Mucosa of rectum (tissue), 2 donors: ENCODE measurements around the gene ZNF718.
"Not testable (repeated sequence)": the region's sequence is repeated elsewhere in the genome, so short reads cannot be mapped to it uniquely, and the experiment has no call there.

ENCODE experiments used
- H3K27ac ChIP-seq, 2 donors: one replicate each; pipeline ENCODE4 v1.7.0; 2013; ENCODE audit warnings: inconsistent platforms in 2 of 2, low read depth in 2 of 2, low read length in 2 of 2
- H3K27me3 ChIP-seq, 2 donors: one replicate each; pipeline ENCODE4 v1.7.0; 2013; ENCODE audit warnings: low read length in 2 of 2; ENCODE audit not compliant: control insufficient read depth in 2 of 2, insufficient read depth in 2 of 2
- H3K36me3 ChIP-seq, 2 donors: one replicate each; pipeline ENCODE4 v1.7.0; 2013; ENCODE audit warnings: low read length in 2 of 2; ENCODE audit not compliant: control insufficient read depth in 2 of 2, insufficient read depth in 2 of 2
- H3K4me1 ChIP-seq, 2 donors: one replicate each; pipeline ENCODE4 v1.7.0; 2013; ENCODE audit warnings: low read length in 2 of 2, mild to moderate bottlenecking in 1 of 2; ENCODE audit not compliant: control insufficient read depth in 2 of 2, insufficient read depth in 2 of 2
- H3K4me3 ChIP-seq, 2 donors: one replicate each; pipeline ENCODE4 v1.7.0; 2013; ENCODE audit warnings: low read length in 2 of 2
- H3K9ac ChIP-seq, 2 donors: one replicate each; pipeline ENCODE4 v1.7.0; 2013; ENCODE audit warnings: low read length in 2 of 2, low read depth in 1 of 2, mild to moderate bottlenecking in 1 of 2
- H3K9me3 ChIP-seq, 2 donors: one replicate each; pipeline ENCODE4 v1.7.0; 2013; ENCODE audit warnings: low read length in 2 of 2; ENCODE audit not compliant: control insufficient read depth in 2 of 2
- donor health status: healthy.
- donor health status: Normal muscosa, but diverticular disease.

ZNF718 gene

GRCh38 chr4:146621-147020 is 22.3 kb downstream of the ZNF718 start:
- peaks cover 0 to 30% of the 10 kb centered on the region in 2 donors for H3K36me3 ChIP-seq
- H3K9me3 ChIP-seq = peaks cover 41 to 42% of the 10 kb centered on the region in 2 donors
- no peak overlapping the region for H3K27ac ChIP-seq
- peak overlapping the region in 1 of 2 donors; percentile 22 for H3K4me3 ChIP-seq
- no peaks in the 10 kb centered on the region for H3K4me1 ChIP-seq
- no peaks in the 10 kb centered on the region for H3K27me3 ChIP-seq
- H3K9ac ChIP-seq = no peak overlapping the region

DNA sequence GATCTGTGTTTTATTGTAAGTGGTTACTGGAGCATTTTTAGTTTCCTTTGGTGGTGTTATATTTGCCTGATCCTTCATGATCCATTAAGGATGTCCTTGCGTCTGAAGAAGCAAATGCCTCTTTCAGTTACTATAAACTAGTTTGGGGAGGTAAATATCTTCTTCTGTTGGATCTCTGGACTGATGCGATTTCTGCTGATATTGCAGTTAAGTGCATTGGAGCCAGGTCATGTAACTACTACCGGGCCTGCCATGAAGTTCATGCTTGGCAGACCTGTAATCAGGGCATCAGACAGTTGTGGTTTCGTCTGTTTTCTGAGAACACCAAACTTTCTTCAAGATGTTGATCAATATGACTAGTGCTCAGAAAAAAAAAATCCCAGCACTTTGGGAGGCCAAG is 22.9 kb downstream of the ZNF718 start:
- no peak overlapping the region for H3K9ac ChIP-seq
- H3K27ac ChIP-seq = no peak overlapping the region
- H3K27me3 ChIP-seq = no peaks in the 10 kb centered on the region
- H3K4me1 ChIP-seq = no peaks in the 10 kb centered on the region
- H3K9me3 ChIP-seq = peaks cover 38 to 41% of the 10 kb centered on the region in 2 donors
- H3K4me3 ChIP-seq = no peak overlapping the region
- H3K36me3 ChIP-seq = peaks cover 0 to 25% of the 10 kb centered on the region in 2 donors

DNA sequence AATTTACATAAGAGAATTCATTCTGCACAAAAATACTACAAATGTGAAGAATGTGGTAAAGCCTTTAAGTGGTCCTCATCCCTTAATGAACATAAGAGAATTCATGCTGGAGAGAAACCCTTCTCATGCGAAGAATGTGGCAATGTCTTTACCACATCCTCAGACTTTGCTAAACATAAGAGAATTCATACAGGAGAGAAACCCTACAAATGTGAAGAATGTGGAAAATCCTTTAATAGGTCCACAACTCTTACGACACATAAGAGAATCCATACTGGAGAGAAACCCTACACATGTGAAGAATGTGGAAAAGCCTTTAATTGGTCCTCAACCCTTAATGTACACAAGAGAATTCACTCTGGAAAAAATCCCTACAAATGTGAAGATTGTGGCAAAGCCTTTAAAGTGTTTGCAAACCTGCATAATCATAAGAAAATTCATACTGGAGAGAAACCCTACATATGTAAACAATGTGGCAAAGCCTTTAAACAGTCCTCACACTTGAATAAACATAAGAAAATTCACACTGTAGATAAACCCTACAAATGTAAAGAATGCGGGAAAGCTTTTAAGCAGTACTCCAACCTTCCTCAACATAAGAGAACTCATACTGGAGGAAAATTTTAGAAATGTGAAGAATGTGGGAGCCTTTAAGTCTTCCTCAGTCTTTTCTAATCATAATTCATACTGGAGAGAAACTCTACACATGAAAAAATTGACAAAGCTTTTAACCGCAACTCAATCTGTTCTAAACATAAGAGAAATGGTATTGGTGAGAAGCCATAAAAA is 37.4 kb downstream of the ZNF718 start:
- Histone ChIP-seq H3K9ac (no peak overlapping the region), H3K27ac (no peak overlapping the region), H3K9me3 (peaks cover 35 to 41% of the 10 kb centered on the region in 2 donors), H3K4me3 (peak overlapping the region in 1 of 2 donors; percentile 31), H3K4me1 (no peaks in the 10 kb centered on the region), H3K36me3 (peaks cover 5 to 8% of the 10 kb centered on the region in 2 donors), H3K27me3 (no peaks in the 10 kb centered on the region)

DNA sequence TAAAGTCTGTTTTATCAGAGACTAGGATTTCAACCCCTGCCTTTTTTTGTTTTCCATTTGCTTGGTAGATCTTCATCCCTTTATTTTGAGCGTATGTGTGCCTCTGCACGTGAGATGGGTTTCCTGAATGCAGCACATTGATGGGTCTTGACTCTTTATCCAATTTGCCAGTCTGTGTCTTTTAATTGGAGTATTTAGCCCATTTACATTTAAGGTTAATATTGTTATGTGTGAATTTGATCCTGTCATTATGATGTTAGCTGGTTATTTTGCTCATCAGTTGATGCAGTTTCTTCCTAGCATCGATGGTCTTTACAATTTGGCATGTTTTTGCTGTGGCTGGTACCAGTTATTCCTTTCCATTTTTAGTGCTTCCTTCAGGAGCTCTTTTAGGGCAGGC is 45.3 kb downstream of the ZNF718 start:
- H3K27ac ChIP-seq, H3K9ac ChIP-seq, H3K36me3 ChIP-seq, H3K27me3 ChIP-seq, H3K4me3 ChIP-seq, H3K4me1 ChIP-seq: not testable (repeated sequence)
- H3K9me3 ChIP-seq = peaks cover 17 to 34% of the 10 kb centered on the region in 2 donors

- not testable (repeated sequence) for H3K36me3 ChIP-seq, H3K4me1 ChIP-seq, H3K27ac ChIP-seq, H3K27me3 ChIP-seq, H3K9ac ChIP-seq
- Histone ChIP-seq H3K9me3 (peaks cover 22 to 39% of the 10 kb centered on the region in 2 donors), H3K4me3 (peak overlapping the region in 1 of 2 donors; percentile 13)
These were observed 47.0 kb downstream of the ZNF718 start for GRCh38 chr4:171318-171717.

DNA sequence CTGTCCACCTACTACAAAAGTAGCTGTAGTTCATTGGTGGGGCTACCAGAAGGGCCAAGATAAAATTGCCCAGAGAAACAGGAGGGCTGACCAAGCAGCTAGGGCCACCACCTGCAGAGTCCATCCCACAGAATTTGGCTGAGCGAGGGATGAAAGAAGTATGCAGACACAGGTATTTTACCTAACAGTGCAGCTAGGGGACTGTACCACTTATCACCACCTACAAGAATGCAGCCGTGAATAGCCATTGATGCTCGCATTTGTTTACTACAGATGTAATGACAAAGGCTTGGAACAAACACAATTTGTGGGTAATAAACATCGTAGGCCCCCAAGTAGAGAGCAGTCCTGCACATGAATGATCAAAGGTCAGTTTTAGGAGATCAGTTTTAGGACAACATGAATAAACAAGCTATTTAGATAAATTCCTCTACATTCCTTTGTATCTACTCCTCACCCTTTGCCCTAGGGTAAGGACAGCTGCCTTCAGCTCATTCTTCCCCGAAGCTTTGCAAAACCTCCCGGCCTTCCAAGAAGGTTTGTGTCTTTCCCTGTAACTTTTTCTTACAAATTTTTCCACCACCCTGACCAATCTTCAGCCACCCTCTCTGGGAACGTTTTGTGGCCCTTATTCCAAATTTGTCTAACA is 49.5 kb downstream of the ZNF718 start:
- H3K9me3 ChIP-seq = peaks cover 27 to 52% of the 10 kb centered on the region in 2 donors
- H3K4me1 ChIP-seq = no peaks in the 10 kb centered on the region
- H3K27ac ChIP-seq = no peak overlapping the region
- no peak overlapping the region for H3K9ac ChIP-seq
- no peak overlapping the region for H3K4me3 ChIP-seq
- peaks cover 0 to 2% of the 10 kb centered on the region in 2 donors for H3K36me3 ChIP-seq
- no peaks in the 10 kb centered on the region for H3K27me3 ChIP-seq

DNA sequence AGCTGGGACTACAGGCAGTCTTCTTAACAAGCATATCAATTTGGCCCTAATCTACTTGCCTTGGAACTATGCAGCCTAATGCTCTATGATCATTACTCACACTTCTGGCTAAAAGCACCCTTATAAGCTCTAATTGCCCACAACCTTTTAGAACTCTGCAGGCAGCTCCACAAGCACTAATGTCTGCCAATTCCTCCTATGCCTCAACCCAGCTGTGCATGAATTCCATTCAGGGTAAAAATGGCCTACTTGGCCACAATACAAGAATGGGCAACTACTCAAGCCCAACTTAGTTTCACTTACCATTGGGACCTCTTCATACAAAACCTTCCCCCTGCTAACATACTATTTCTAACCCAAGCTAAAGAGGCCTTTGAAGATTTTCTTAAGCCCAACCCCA is 51.7 kb downstream of the ZNF718 start:
- peaks cover 0 to 2% of the 10 kb centered on the region in 2 donors for H3K36me3 ChIP-seq
- no peak overlapping the region for H3K4me3 ChIP-seq
- H3K27me3 ChIP-seq = no peaks in the 10 kb centered on the region
- H3K9me3 ChIP-seq = peaks cover 33 to 55% of the 10 kb centered on the region in 2 donors
- H3K27ac ChIP-seq = no peak overlapping the region
- no peaks in the 10 kb centered on the region for H3K4me1 ChIP-seq
- no peak overlapping the region for H3K9ac ChIP-seq

DNA sequence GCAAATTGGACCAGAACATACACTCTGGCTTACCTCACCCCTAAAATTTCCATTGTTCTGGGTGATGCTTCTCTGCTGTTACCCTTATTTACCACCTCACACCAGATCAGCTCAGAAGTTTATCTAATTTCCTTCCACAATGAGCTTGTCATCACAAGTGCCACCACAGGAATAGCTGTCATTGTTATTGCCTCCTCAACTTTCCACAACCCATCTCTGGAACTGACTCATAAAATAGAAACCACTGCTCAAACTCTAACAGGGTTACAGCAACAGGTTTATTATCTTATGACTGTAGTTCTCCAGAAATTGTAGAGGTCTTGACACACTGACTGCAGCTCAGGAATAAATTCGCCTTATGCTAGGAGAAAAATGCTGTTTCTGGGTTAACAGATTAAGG is 52.7 kb downstream of the ZNF718 start:
- Histone ChIP-seq H3K9ac (no peak overlapping the region), H3K9me3 (peaks cover 29 to 53% of the 10 kb centered on the region in 2 donors), H3K4me3 (no peak overlapping the region), H3K27me3 (no peaks in the 10 kb centered on the region), H3K27ac (no peak overlapping the region), H3K4me1 (no peaks in the 10 kb centered on the region), H3K36me3 (no peaks in the 10 kb centered on the region)

DNA sequence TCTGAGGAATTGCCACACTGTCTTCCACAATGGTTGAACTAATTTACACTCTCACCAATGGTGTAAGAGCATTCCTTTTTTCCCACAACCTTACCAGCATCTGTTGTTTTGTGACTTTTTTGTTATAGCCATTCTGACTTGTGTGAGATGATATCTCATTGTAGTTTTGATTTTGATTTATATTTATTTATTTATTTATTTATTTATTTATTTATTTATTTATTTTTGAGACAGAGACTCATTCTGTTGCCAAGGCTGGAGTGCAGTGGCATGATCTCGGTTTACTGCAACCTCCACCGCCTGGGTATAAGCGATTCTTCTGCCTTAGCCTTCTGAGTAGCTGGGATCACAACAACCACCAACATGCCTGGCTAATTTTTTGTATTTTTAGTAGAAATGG is 57.9 kb downstream of the ZNF718 start:
- H3K27ac ChIP-seq, H3K4me3 ChIP-seq, H3K27me3 ChIP-seq, H3K36me3 ChIP-seq, H3K9ac ChIP-seq, H3K4me1 ChIP-seq: not testable (repeated sequence)
- H3K9me3 ChIP-seq = peaks cover 15 to 36% of the 10 kb centered on the region in 2 donors

DNA sequence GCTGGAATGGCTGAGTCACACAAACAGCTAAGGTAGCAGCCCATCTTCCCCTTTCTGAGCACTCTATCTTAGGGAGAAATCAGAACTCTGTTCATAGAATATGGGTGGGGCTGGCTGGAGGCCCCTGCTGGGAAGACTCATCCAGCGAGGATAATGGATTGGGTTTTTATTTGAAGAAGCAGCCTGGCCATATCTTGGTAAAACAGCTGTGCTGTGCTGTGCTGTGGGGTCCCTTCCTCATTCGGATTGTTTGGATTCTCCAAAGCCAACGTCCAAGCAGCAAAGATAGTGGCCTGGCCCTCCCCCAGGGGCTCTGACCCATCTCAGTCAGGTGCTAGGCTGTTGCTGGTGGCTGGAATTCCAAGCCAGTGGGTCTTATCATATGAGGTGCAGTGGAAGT is 63.8 kb downstream of the ZNF718 start:
- H3K4me3 ChIP-seq = no peak overlapping the region
- no peak overlapping the region for H3K27ac ChIP-seq
- H3K36me3 ChIP-seq = no peaks in the 10 kb centered on the region
- no peaks in the 10 kb centered on the region for H3K27me3 ChIP-seq
- peaks cover 9 to 20% of the 10 kb centered on the region in 2 donors for H3K9me3 ChIP-seq
- H3K4me1 ChIP-seq = no peaks in the 10 kb centered on the region
- H3K9ac ChIP-seq = no peak overlapping the region
